ENCODE measurements around the gene G6PC2.

DNA sequence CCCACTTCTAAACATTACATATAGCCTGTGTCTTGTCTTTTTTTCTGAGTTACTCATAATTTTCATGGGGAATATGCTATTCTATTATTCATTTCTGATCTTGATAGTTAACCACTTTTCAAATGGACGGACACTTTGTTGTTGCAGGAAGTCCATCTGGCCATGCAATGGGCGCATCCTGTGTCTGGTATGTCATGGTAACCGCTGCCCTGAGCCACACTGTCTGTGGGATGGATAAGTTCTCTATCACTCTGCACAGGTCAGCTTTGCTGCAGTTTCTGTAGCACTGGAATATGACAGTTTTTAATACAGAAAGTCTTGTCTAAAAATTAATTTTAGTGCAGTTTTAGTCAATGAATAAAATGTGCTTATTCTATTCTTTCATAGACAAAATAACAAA lies 3.3 kb downstream of the G6PC2 start:
- TF ChIP-seq POLR2AphosphoS5 (IDR thresholded peaks at IDR 0.05; ENCODE audit: low read length) = no peak
- no peak for TF ChIP-seq ZSCAN29 (IDR thresholded peaks at IDR 0.05)
- TF ChIP-seq CBFB (IDR thresholded peaks at IDR 0.05; ENCODE audit: low read depth) = no peak
- TF ChIP-seq, protein P1, sequence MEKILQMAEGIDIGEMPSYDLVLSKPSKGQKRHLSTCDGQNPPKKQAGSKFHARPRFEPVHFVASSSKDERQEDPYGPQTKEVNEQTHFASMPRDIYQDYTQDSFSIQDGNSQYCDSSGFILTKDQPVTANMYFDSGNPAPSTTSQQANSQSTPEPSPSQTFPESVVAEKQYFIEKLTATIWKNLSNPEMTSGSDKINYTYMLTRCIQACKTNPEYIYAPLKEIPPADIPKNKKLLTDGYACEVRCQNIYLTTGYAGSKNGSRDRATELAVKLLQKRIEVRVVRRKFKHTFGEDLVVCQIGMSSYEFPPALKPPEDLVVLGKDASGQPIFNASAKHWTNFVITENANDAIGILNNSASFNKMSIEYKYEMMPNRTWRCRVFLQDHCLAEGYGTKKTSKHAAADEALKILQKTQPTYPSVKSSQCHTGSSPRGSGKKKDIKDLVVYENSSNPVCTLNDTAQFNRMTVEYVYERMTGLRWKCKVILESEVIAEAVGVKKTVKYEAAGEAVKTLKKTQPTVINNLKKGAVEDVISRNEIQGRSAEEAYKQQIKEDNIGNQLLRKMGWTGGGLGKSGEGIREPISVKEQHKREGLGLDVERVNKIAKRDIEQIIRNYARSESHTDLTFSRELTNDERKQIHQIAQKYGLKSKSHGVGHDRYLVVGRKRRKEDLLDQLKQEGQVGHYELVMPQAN (conservative IDR thresholded peaks at IDR 0.05) = no peak
- no peak for TF ChIP-seq EZH2 (IDR thresholded peaks at IDR 0.05; ENCODE audit: borderline replicate concordance, control insufficient read depth, low read depth, low read length)
- TF ChIP-seq, protein P2, sequence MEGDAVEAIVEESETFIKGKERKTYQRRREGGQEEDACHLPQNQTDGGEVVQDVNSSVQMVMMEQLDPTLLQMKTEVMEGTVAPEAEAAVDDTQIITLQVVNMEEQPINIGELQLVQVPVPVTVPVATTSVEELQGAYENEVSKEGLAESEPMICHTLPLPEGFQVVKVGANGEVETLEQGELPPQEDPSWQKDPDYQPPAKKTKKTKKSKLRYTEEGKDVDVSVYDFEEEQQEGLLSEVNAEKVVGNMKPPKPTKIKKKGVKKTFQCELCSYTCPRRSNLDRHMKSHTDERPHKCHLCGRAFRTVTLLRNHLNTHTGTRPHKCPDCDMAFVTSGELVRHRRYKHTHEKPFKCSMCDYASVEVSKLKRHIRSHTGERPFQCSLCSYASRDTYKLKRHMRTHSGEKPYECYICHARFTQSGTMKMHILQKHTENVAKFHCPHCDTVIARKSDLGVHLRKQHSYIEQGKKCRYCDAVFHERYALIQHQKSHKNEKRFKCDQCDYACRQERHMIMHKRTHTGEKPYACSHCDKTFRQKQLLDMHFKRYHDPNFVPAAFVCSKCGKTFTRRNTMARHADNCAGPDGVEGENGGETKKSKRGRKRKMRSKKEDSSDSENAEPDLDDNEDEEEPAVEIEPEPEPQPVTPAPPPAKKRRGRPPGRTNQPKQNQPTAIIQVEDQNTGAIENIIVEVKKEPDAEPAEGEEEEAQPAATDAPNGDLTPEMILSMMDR (IDR thresholded peaks at IDR 0.05 in 2 of 3, conservative IDR thresholded peaks at IDR 0.05 in 1 of 3; ENCODE audit: control insufficient read depth in 2 of 3, extremely low read depth in 1 of 3, insufficient read depth in 1 of 3, low read depth in 3 of 3, low read length in 3 of 3) = no peak
- no peak for TF ChIP-seq NFYB (IDR thresholded peaks at IDR 0.05; ENCODE audit: insufficient read depth, low read depth, low read length)
